GM10248 (cell line): ENCODE results near the gene HADHB.
"Not testable (repeated sequence)": the region's sequence is repeated elsewhere in the genome, so short reads cannot be mapped to it uniquely, and the experiment has no call there.

Experiments used
- CTCF ChIA-PET: fragments of 300-600 bp; sonication (Branson Sonifier 250); formaldehyde crosslinking; extraction: SDS; loops from one replicate; lab custom pipeline; 2021; ENCODE audit warnings: antibody characterized with exemption; lab: Yijun Ruan, JAX
- POLR2A ChIA-PET: fragments of 350-650 bp; sonication (Branson Sonifier 250); formaldehyde crosslinking; extraction: SDS; loops from one replicate; lab custom pipeline; 2020; ENCODE audit warnings: antibody characterized with exemption; lab: Yijun Ruan, JAX
- DNase-seq: peaks from one replicate; pipeline ENCODE4 v3.0.0; 2012; ENCODE audit errors: extremely low spot score
- CTCF ChIP-seq: IDR thresholded peaks from 2 replicates; pipeline ENCODE4 v1.5.1; 2012; ENCODE audit warnings: mild to moderate bottlenecking, low read depth; ENCODE audit errors: extremely low read depth, missing control alignments, control extremely low read depth

HADHB gene

GRCh38 chr2:26246818-26247217, 2.1 kb downstream of the HADHB start:
- CTCF ChIA-PET, result interaction anchor here (0.7 to 1.3 kb wide), 4 partner anchors 12 to 368 kb away, joined by 3 read pairs; partner anchors contain the start of gene ASXL2
- no peak for DNase-seq
- TF ChIP-seq CTCF, result no peak
- POLR2A ChIA-PET, result interaction anchor here (0.6 kb wide), 1 partner anchor 16 kb away, joined by 3 read pairs; no protein-coding TSS in a partner anchor

GRCh38 chr2:26249625-26250024, 4.9 kb downstream of the HADHB start:
- DNase-seq, result no peak
- no peak for TF ChIP-seq CTCF
- CTCF ChIA-PET, result interaction anchor here (0.8 to 2.8 kb wide), 3 partner anchors 10 to 19 kb away, joined by 3 to 11 read pairs (median 3); no protein-coding TSS in a partner anchor
- POLR2A ChIA-PET, result no interaction called here

- TF ChIP-seq CTCF, result no peak
- ChIA-PET POLR2A (no interaction called here), CTCF (interaction anchor here (1.0 to 2.8 kb wide), 4 partner anchors 9 to 30 kb away, joined by 3 to 11 read pairs (median 6); no protein-coding TSS in a partner anchor)
- no peak for DNase-seq
Observed at GRCh38 chr2:26251893-26252292, 7.2 kb downstream of the HADHB start.

GRCh38 chr2:26255759-26256384, 11.1 kb downstream of the HADHB start:
- CTCF ChIA-PET, result interaction anchor here (1.0 to 4.2 kb wide), 3 partner anchors 11 to 72 kb away, joined by 3 to 16 read pairs (median 4); partner anchors contain the start of genes HADHA and HADHB
- TF ChIP-seq CTCF, result no peak
- no peak for DNase-seq
- POLR2A ChIA-PET, result no interaction called here

- not testable (repeated sequence) for DNase-seq
- ChIA-PET POLR2A (interaction anchor here (1.5 kb wide), 1 partner anchor 14 kb away, joined by 6 read pairs; the partner anchor contains the start of gene HADHB), CTCF (interaction anchor here (1.4 to 4.2 kb wide), 3 partner anchors 9 to 87 kb away, joined by 3 to 16 read pairs (median 3); partner anchors contain the start of genes HADHA and HADHB)
Observed at GRCh38 chr2:26258836-26259235, 14.1 kb downstream of the HADHB start.

DNA sequence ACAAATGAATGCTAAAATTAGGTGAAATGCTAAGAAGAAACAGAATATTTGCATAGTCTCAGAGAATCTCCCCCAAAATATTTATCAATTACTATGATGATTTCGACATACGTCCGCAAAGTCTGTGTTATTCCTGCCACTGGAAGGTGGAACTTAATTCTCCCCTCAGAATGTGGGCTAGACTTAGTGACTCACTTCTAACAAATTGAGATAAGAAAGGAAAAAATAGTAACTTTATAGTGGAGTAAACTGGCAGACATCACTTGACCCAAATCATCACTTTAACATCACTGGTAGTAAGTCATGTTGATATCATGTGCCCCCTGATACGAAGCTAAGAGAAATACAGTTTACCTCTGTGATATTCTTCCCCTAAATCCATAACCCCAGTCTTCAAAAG, 23.5 kb downstream of the HADHB start:
- TF ChIP-seq CTCF, result no peak
- DNase-seq, result no peak
- POLR2A ChIA-PET, result interaction anchor here (0.7 kb wide), 1 partner anchor 49 kb away, joined by 7 read pairs; no protein-coding TSS in a partner anchor
- CTCF ChIA-PET, result interaction anchor here (0.9 to 1.5 kb wide), 2 partner anchors 24 to 30 kb away, joined by 3 read pairs; partner anchors contain the start of genes HADHA and HADHB

GRCh38 chr2:26268670-26269385, 24.1 kb downstream of the HADHB start:
- ChIA-PET CTCF (interaction anchor here (0.9 to 1.7 kb wide), 3 partner anchors 13 to 30 kb away, joined by 3 to 4 read pairs (median 3); partner anchors contain the start of genes HADHA and HADHB), POLR2A (interaction anchor here (0.7 kb wide), 2 partner anchors 48 to 943 kb away, joined by 3 to 7 read pairs; partner anchors contain the start of genes ATRAID and SLC5A6)

More at GRCh38 chr2:26268670-26269385, 24.1 kb downstream of the HADHB start:
- DNase-seq, result not testable (repeated sequence)
